Measurements from ENCODE around the gene ZNF14. TPM values are rescaled to one million over a fixed set of nuclear protein-coding genes. Genes with fewer than 3 reads are reported as not detected.

The ZNF14 gene
- total and polyA plus RNA-seq, 2 of the 4 experiments (the other 2 are of a cell fraction), result 1.2 to 5.4 TPM

GRCh38 chr19:19691683-19692082 is 41.2 kb downstream of the ZNF14 start:
- Histone ChIP-seq H3K14ac (replicated peaks; ENCODE audit: low read depth, low read length) (no peak overlapping the region), H2BK5ac (ENCODE audit: low read depth, low read length, poor library complexity, severe bottlenecking) (no peak overlapping the region), H3K9ac (ENCODE audit: low read depth, low read length) (no peak overlapping the region), H3K4me2 (ENCODE audit: low read depth, low read length) (no peak overlapping the region), H3K36me3 (ENCODE audit: control insufficient read depth, insufficient read depth, low read length) (no peaks in the 10 kb centered on the region), H3K56ac (ENCODE audit: extremely low read depth, insufficient read depth, low read length) (no peak overlapping the region), H3K27ac (ENCODE audit: insufficient read depth, low read length) (no peak overlapping the region), H4K91ac (ENCODE audit: insufficient read depth, low read depth, low read length) (no peak overlapping the region), H3K23ac (ENCODE audit: low read depth, low read length) (no peak overlapping the region), H4K5ac (ENCODE audit: low read depth, low read length) (no peak overlapping the region), H3K4me1 (ENCODE audit: control insufficient read depth, insufficient read depth, low read length) (no peaks in the 10 kb centered on the region), H3K79me1 (ENCODE audit: low read depth in 1 of 2, low read length in 2 of 2) (no peaks in the 10 kb centered on the region), H4K8ac (ENCODE audit: low read depth in 2 of 2, low read length in 2 of 2) (no peak overlapping the region), H3K4ac (ENCODE audit: low read depth, low read length) (no peak overlapping the region), H2AK5ac (ENCODE audit: low read depth, low read length) (no peak overlapping the region), H2AFZ (replicated peaks; ENCODE audit: low read length, poor library complexity) (no peak overlapping the region), H2BK15ac (ENCODE audit: low read depth, low read length) (no peak overlapping the region), H3K18ac (ENCODE audit: low read depth, low read length) (no peak overlapping the region), H3K4me3 (ENCODE audit: insufficient read depth, low read depth, low read length) (no peak overlapping the region), H4K20me1 (ENCODE audit: insufficient read depth, low read length) (no peaks in the 10 kb centered on the region), H2BK20ac (ENCODE audit: low read depth, low read length) (no peak overlapping the region), H2AK9ac (replicated peaks; ENCODE audit: low read depth, low read length, poor library complexity) (no peak overlapping the region), H3K9me1 (ENCODE audit: insufficient read depth, low read length) (no peaks in the 10 kb centered on the region), H2BK120ac (ENCODE audit: low read depth, low read length) (no peak overlapping the region), H3K9me3 (ENCODE audit: control insufficient read depth, insufficient read depth, low read length) (peaks cover 7% of the 10 kb centered on the region; the same call in 1 of the 2 replicates), H3K27me3 (ENCODE audit: control insufficient read depth, insufficient read depth, low read length) (no peaks in the 10 kb centered on the region)
- DNase-seq (no peak), ATAC-seq (ENCODE audit: low read depth) (no peak)
- intact Hi-C loops (cut with micrococcal nuclease) (no loop called here), in situ Hi-C loops (cut with MboI; ENCODE audit: low sequenced_read_pairs) (no loop called here), dilution Hi-C loops (cut with HindIII; ENCODE audit: low sequenced_read_pairs, unreplicated experiment) (no loop called here)
- ChIA-PET CTCF (no interaction called here), POLR2A (ENCODE audit: unreplicated experiment) (no interaction called here)
- BruUV-seq (replicated peaks), result no TSS peak
- no CpG with 5 or more reads among the region's 10 CpGs for WGBS, 2 experiments (ENCODE audit: extremely low coverage in 2 of 2, insufficient read length in 1 of 2)
- TF ChIP-seq MXI1 (IDR thresholded peaks at IDR 0.05; ENCODE audit: borderline replicate concordance, low read depth, low read length), result no peak
- TF ChIP-seq RAD21 (IDR thresholded peaks at IDR 0.05; ENCODE audit: low read length), result no peak
- no peak for TF ChIP-seq RCOR1 (IDR thresholded peaks at IDR 0.05; ENCODE audit: insufficient replicate concordance, low read length)
- TF ChIP-seq FOS (IDR thresholded peaks at IDR 0.05; ENCODE audit: low read depth, low read length), result no peak
- TF ChIP-seq ELK1 (IDR thresholded peaks at IDR 0.05; ENCODE audit: borderline replicate concordance, low read depth, low read length), result no peak
- no peak for TF ChIP-seq CTCF (conservative IDR thresholded peaks at IDR 0.05; ENCODE audit: low read depth, low read length)
- TF ChIP-seq RFX5 (IDR thresholded peaks at IDR 0.05; ENCODE audit: low read depth, low read length), result no peak
- no peak for TF ChIP-seq POLR2A (IDR thresholded peaks at IDR 0.05; ENCODE audit: low read depth, low read length)
- TF ChIP-seq CHD1 (IDR thresholded peaks at IDR 0.05; ENCODE audit: low read depth, low read length), result no peak
- TF ChIP-seq USF2 (IDR thresholded peaks at IDR 0.05; ENCODE audit: low read depth, low read length), result no peak
- no peak for TF ChIP-seq SMC3 (IDR thresholded peaks at IDR 0.05; ENCODE audit: low read depth, low read length)
- TF ChIP-seq MAFK (IDR thresholded peaks at IDR 0.05; ENCODE audit: low read depth, low read length), result no peak
- TF ChIP-seq BHLHE40 (IDR thresholded peaks at IDR 0.05; ENCODE audit: low read depth, low read length), result no peak
